Stimulated activated CD4-positive, alpha-beta T cell treated with anti-CD3 and anti-CD28 coated beads, Interleukin-2, amount 100 ng/mL, for 4 hours (primary cell): ENCODE measurements around the gene POC5.
"Not testable (repeated sequence)": the region's sequence is repeated elsewhere in the genome, so short reads cannot be mapped to it uniquely, and the experiment has no call there.

Experiments
- DNase-seq: peaks from one replicate; pipeline ENCODE4 v3.0.0-alpha.2; 2020; ENCODE audit warnings: low read depth

POC5 gene

GRCh38 chr5:75701856-75702255 is 15.4 kb downstream of the POC5 start:
- no peak for DNase-seq

- DNase-seq: not testable (repeated sequence)
These were observed 21.5 kb downstream of the POC5 start for GRCh38 chr5:75695472-75696351.

GRCh38 chr5:75694781-75695180 is 22.5 kb downstream of the POC5 start:
- DNase-seq: no peak

GRCh38 chr5:75690669-75691068 is 26.6 kb downstream of the POC5 start:
- no peak for DNase-seq

GRCh38 chr5:75686480-75686879 is 30.8 kb downstream of the POC5 start:
- DNase-seq: no peak

- DNase-seq: no peak
These were observed 32.1 kb downstream of the POC5 start for GRCh38 chr5:75685141-75685540.

GRCh38 chr5:75681125-75681830 is 36.0 kb downstream of the POC5 start:
- DNase-seq: no peak

- no peak for DNase-seq
These were observed 39.1 kb downstream of the POC5 start for GRCh38 chr5:75678155-75678554.

- DNase-seq: no peak
These were observed 39.6 kb downstream of the POC5 start for GRCh38 chr5:75677607-75678006.

- DNase-seq: no peak
These were observed 41.5 kb downstream of the POC5 start for GRCh38 chr5:75675783-75676182.

GRCh38 chr5:75672616-75673015 is 44.6 kb downstream of the POC5 start:
- no peak for DNase-seq

GRCh38 chr5:75671506-75671905 is 45.7 kb downstream of the POC5 start:
- DNase-seq: no peak

GRCh38 chr5:75670577-75670976 is 46.7 kb downstream of the POC5 start:
- DNase-seq: no peak

- peak; percentile 13 for DNase-seq
These were observed 48.1 kb downstream of the POC5 start for GRCh38 chr5:75668977-75669689.

GRCh38 chr5:75668445-75668844 is 48.8 kb downstream of the POC5 start:
- no peak for DNase-seq

GRCh38 chr5:75667586-75667985 is 49.7 kb downstream of the POC5 start:
- DNase-seq: no peak

- DNase-seq: no peak
These were observed 50.4 kb downstream of the POC5 start for GRCh38 chr5:75666801-75667200.

- no peak for DNase-seq
These were observed 52.3 kb downstream of the POC5 start for GRCh38 chr5:75664979-75665378.

GRCh38 chr5:75663579-75664284 is 53.5 kb downstream of the POC5 start:
- no peak for DNase-seq

- no peak for DNase-seq
These were observed 55.2 kb downstream of the POC5 start for GRCh38 chr5:75662061-75662460.

GRCh38 chr5:75660678-75661465 is 56.4 kb downstream of the POC5 start:
- DNase-seq: no peak
